HEK293 (cell line): ENCODE results near the gene SKAP1.

Experiments
- CTCF ChIA-PET: fragments of 350-600 bp; formaldehyde crosslinking; extraction: SDS; loops from one replicate; lab custom pipeline; 2021; ENCODE audit warnings: antibody characterized with exemption; lab: Yijun Ruan, JAX
- POLR2A ChIA-PET: fragments of 300-600 bp; formaldehyde crosslinking; extraction: SDS; loops from one replicate; lab custom pipeline; 2020; ENCODE audit warnings: antibody characterized with exemption, inconsistent platforms; lab: Yijun Ruan, JAX
- H3K27ac ChIP-seq: fragments of 200-500 bp; sonication (Bioruptor generic); 2 replicates; pipeline ENCODE4 v1.5.1; 2014; ENCODE audit warnings: low read depth, low read length, control low read depth, inconsistent platforms; ENCODE audit errors: extremely low read depth
- H3K36me3 ChIP-seq, 2 experiments: fragments of 200-500 bp in 1 of 2; sonication (Bioruptor generic) in 1 of 2; 1 replicate in 1 of 2; 2 replicates in 1 of 2; pipeline ENCODE4 v1.5.1; 2014 to 2017; ENCODE audit warnings: inconsistent platforms in 2 of 2, low read length in 2 of 2; ENCODE audit not compliant: control insufficient read depth in 2 of 2, insufficient read depth in 1 of 2
- H3K4me1 ChIP-seq: fragments of 200-500 bp; sonication (Bioruptor generic); 2 replicates; pipeline ENCODE4 v1.5.1; 2014; ENCODE audit warnings: mild to moderate bottlenecking, low read length, inconsistent platforms; ENCODE audit not compliant: control insufficient read depth, insufficient read depth
- H3K4me3 ChIP-seq: 2 replicates; pipeline ENCODE4 v1.5.1; 2011; ENCODE audit warnings: low read depth, mild to moderate bottlenecking, control low read depth, low read length, moderate library complexity
- H3K9me3 ChIP-seq: fragments of 200-500 bp; sonication (Bioruptor generic); 2 replicates; pipeline ENCODE4 v1.5.1; 2014; ENCODE audit warnings: low read depth, low read length, inconsistent platforms; ENCODE audit not compliant: control insufficient read depth, insufficient read depth
- GLI4 ChIP-seq: fragments of 450-650 bp; formaldehyde crosslinking; IDR thresholded peaks from 2 replicates; pipeline ENCODE4 v1.5.1; 2016; ENCODE audit warnings: missing biosample characterization, missing genetic modification characterization
- TRIM28 ChIP-seq: IDR thresholded peaks from 2 replicates; pipeline ENCODE4 v1.6.1; 2011; ENCODE audit warnings: low read length, control low read depth, borderline replicate concordance
- ZBTB17 ChIP-seq: fragments of 450-650 bp; formaldehyde crosslinking; IDR thresholded peaks from 2 replicates; pipeline ENCODE4 v1.5.1; 2016; ENCODE audit warnings: missing biosample characterization, missing genetic modification characterization
- ZFHX2 ChIP-seq: fragments of 450-650 bp; formaldehyde crosslinking; conservative IDR thresholded peaks from 2 replicates; pipeline ENCODE4 v1.5.1; 2016; ENCODE audit warnings: missing biosample characterization, missing genetic modification characterization
- ZNF112 ChIP-seq: fragments of 450-650 bp; formaldehyde crosslinking; IDR thresholded peaks from 2 replicates; pipeline ENCODE4 v1.5.0; 2017; ENCODE audit warnings: missing biosample characterization, missing genetic modification characterization
- ZNF140 ChIP-seq: fragments of 450-650 bp; formaldehyde crosslinking; IDR thresholded peaks from 2 replicates; pipeline ENCODE4 v1.5.1; 2016; ENCODE audit warnings: missing biosample characterization, missing genetic modification characterization
- ZNF311 ChIP-seq: fragments of 450-650 bp; formaldehyde crosslinking; IDR thresholded peaks from 2 replicates; pipeline ENCODE4 v1.5.1; 2017; ENCODE audit warnings: missing biosample characterization, missing genetic modification characterization, borderline replicate concordance
- ZNF324 ChIP-seq: fragments of 450-650 bp; formaldehyde crosslinking; IDR thresholded peaks from 2 replicates; pipeline ENCODE4 v1.5.1; 2016; ENCODE audit warnings: missing biosample characterization, missing genetic modification characterization
- ZNF362 ChIP-seq: fragments of 450-650 bp; formaldehyde crosslinking; IDR thresholded peaks from 2 replicates; pipeline ENCODE4 v1.5.1; 2016; ENCODE audit warnings: missing biosample characterization, missing genetic modification characterization
- ZNF449 ChIP-seq: fragments of 450-650 bp; formaldehyde crosslinking; IDR thresholded peaks from 2 replicates; pipeline ENCODE4 v1.5.1; 2017; ENCODE audit warnings: missing biosample characterization, mild to moderate bottlenecking, missing genetic modification characterization, moderate library complexity
- ZNF521 ChIP-seq: fragments of 450-650 bp; formaldehyde crosslinking; IDR thresholded peaks from 2 replicates; pipeline ENCODE4 v1.5.1; 2017; ENCODE audit warnings: missing biosample characterization, mild to moderate bottlenecking, missing genetic modification characterization
- ZNF561 ChIP-seq: fragments of 450-650 bp; IDR thresholded peaks from 2 replicates; pipeline ENCODE4 v1.5.1; 2018; ENCODE audit warnings: missing biosample characterization, missing genetic modification characterization, borderline replicate concordance
- ZNF623 ChIP-seq: fragments of 450-650 bp; formaldehyde crosslinking; IDR thresholded peaks from 2 replicates; pipeline ENCODE4 v1.5.1; 2016; ENCODE audit warnings: missing biosample characterization, missing genetic modification characterization
- ZNF677 ChIP-seq: fragments of 450-650 bp; IDR thresholded peaks from 2 replicates; pipeline ENCODE4 v1.5.0; 2018; ENCODE audit warnings: missing biosample characterization, mild to moderate bottlenecking, missing genetic modification characterization, moderate library complexity
- ZNF791 ChIP-seq: fragments of 450-650 bp; formaldehyde crosslinking; IDR thresholded peaks from 2 replicates; pipeline ENCODE4 v1.5.1; 2016; ENCODE audit warnings: missing biosample characterization, missing genetic modification characterization
- TF ChIP-seq, protein P1 (sequence below): fragments of 450-650 bp; formaldehyde crosslinking; IDR thresholded peaks from 2 replicates; pipeline ENCODE4 v1.5.1; 2016; ENCODE audit warnings: missing biosample characterization, missing genetic modification characterization
- TF ChIP-seq, protein P2 (sequence below): fragments of 450-650 bp; formaldehyde crosslinking; IDR thresholded peaks from 2 replicates; pipeline ENCODE4 v1.5.1; 2016; ENCODE audit warnings: missing biosample characterization, missing genetic modification characterization
- TF ChIP-seq, protein P3 (sequence below): fragments of 450-650 bp; formaldehyde crosslinking; IDR thresholded peaks from 2 replicates; pipeline ENCODE4 v1.5.1; 2016; ENCODE audit warnings: missing biosample characterization, missing genetic modification characterization, borderline replicate concordance
- TF ChIP-seq, protein P4 (sequence below): fragments of 450-650 bp; formaldehyde crosslinking; IDR thresholded peaks from 2 replicates; pipeline ENCODE4 v1.5.1; 2016; ENCODE audit warnings: missing biosample characterization, missing genetic modification characterization
- TF ChIP-seq, protein P5 (sequence below): fragments of 450-650 bp; formaldehyde crosslinking; IDR thresholded peaks from 2 replicates; pipeline ENCODE4 v1.5.1; 2016; ENCODE audit warnings: missing biosample characterization, missing genetic modification characterization

SKAP1 gene

GRCh38 chr17:48465884-48466283 is 35.9 kb upstream of the SKAP1 start:
- Histone ChIP-seq H3K4me1 (peaks cover 1% of the 10 kb centered on the region; the same call in 1 of the 2 replicates), H3K4me3 (no peak overlapping the region), H3K36me3 (no peaks in the 10 kb centered on the region), H3K9me3 (no peaks in the 10 kb centered on the region), H3K27ac (no peak overlapping the region)
- TF ChIP-seq, protein P1, sequence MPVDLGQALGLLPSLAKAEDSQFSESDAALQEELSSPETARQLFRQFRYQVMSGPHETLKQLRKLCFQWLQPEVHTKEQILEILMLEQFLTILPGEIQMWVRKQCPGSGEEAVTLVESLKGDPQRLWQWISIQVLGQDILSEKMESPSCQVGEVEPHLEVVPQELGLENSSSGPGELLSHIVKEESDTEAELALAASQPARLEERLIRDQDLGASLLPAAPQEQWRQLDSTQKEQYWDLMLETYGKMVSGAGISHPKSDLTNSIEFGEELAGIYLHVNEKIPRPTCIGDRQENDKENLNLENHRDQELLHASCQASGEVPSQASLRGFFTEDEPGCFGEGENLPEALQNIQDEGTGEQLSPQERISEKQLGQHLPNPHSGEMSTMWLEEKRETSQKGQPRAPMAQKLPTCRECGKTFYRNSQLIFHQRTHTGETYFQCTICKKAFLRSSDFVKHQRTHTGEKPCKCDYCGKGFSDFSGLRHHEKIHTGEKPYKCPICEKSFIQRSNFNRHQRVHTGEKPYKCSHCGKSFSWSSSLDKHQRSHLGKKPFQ (tag by site-specific recombination): no peak
- TF ChIP-seq ZBTB17: peak; percentile 61
- no peak for TF ChIP-seq ZNF112 (tag by site-specific recombination)
- TF ChIP-seq, protein P2, sequence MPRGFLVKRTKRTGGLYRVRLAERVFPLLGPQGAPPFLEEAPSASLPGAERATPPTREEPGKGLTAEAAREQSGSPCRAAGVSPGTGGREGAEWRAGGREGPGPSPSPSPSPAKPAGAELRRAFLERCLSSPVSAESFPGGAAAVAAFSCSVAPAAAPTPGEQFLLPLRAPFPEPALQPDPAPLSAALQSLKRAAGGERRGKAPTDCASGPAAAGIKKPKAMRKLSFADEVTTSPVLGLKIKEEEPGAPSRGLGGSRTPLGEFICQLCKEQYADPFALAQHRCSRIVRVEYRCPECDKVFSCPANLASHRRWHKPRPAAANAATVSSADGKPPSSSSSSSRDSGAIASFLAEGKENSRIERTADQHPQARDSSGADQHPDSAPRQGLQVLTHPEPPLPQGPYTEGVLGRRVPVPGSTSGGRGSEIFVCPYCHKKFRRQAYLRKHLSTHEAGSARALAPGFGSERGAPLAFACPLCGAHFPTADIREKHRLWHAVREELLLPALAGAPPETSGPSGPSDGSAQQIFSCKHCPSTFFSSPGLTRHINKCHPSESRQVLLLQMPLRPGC (tag by site-specific recombination): no peak
- CTCF ChIA-PET: interaction anchor here (0.5 to 1.2 kb wide), 4 partner anchors 8 to 250 kb away, joined by 3 to 6 read pairs (median 3); no protein-coding TSS in a partner anchor
- POLR2A ChIA-PET: no interaction called here

GRCh38 chr17:48463526-48463925 is 33.5 kb upstream of the SKAP1 start:
- TF ChIP-seq, protein P3, sequence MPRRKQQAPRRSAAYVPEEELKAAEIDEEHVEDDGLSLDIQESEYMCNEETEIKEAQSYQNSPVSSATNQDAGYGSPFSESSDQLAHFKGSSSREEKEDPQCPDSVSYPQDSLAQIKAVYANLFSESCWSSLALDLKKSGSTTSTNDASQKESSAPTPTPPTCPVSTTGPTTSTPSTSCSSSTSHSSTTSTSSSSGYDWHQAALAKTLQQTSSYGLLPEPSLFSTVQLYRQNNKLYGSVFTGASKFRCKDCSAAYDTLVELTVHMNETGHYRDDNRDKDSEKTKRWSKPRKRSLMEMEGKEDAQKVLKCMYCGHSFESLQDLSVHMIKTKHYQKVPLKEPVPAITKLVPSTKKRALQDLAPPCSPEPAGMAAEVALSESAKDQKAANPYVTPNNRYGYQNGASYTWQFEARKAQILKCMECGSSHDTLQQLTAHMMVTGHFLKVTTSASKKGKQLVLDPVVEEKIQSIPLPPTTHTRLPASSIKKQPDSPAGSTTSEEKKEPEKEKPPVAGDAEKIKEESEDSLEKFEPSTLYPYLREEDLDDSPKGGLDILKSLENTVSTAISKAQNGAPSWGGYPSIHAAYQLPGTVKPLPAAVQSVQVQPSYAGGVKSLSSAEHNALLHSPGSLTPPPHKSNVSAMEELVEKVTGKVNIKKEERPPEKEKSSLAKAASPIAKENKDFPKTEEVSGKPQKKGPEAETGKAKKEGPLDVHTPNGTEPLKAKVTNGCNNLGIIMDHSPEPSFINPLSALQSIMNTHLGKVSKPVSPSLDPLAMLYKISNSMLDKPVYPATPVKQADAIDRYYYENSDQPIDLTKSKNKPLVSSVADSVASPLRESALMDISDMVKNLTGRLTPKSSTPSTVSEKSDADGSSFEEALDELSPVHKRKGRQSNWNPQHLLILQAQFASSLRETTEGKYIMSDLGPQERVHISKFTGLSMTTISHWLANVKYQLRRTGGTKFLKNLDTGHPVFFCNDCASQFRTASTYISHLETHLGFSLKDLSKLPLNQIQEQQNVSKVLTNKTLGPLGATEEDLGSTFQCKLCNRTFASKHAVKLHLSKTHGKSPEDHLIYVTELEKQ (tag by site-specific recombination): no peak
- TF ChIP-seq, protein P2 (tag by site-specific recombination): no peak
- TF ChIP-seq ZNF140 (no peak), ZNF449 (tag by site-specific recombination) (no peak), ZNF561 (tag by site-specific recombination) (no peak), ZNF362 (tag by site-specific recombination) (no peak), TRIM28 (no peak), ZFHX2 (tag by site-specific recombination) (no peak), GLI4 (no peak), ZNF521 (tag by site-specific recombination) (no peak), ZNF791 (tag by site-specific recombination) (no peak), ZNF324 (tag by site-specific recombination) (no peak), ZNF677 (tag by site-specific recombination) (no peak), ZNF311 (tag by site-specific recombination) (no peak), ZNF623 (no peak)
- TF ChIP-seq, protein P4, sequence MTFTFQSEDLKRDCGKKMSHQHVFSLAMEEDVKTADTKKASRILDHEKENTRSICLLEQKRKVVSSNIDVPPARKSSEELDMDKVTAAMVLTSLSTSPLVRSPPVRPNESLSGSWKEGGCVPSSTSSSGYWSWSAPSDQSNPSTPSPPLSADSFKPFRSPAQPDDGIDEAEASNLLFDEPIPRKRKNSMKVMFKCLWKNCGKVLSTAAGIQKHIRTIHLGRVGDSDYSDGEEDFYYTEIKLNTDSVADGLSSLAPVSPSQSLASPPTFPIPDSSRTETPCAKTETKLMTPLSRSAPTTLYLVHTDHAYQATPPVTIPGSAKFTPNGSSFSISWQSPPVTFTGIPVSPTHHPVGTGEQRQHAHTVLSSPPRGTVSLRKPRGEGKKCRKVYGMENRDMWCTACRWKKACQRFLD (tag by site-specific recombination): no peak
- TF ChIP-seq, protein P5, sequence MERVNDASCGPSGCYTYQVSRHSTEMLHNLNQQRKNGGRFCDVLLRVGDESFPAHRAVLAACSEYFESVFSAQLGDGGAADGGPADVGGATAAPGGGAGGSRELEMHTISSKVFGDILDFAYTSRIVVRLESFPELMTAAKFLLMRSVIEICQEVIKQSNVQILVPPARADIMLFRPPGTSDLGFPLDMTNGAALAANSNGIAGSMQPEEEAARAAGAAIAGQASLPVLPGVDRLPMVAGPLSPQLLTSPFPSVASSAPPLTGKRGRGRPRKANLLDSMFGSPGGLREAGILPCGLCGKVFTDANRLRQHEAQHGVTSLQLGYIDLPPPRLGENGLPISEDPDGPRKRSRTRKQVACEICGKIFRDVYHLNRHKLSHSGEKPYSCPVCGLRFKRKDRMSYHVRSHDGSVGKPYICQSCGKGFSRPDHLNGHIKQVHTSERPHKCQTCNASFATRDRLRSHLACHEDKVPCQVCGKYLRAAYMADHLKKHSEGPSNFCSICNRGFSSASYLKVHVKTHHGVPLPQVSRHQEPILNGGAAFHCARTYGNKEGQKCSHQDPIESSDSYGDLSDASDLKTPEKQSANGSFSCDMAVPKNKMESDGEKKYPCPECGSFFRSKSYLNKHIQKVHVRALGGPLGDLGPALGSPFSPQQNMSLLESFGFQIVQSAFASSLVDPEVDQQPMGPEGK (tag by site-specific recombination): no peak
- Histone ChIP-seq H3K4me1 (no peaks in the 10 kb centered on the region; the same call in 1 of the 2 replicates), H3K9me3 (no peaks in the 10 kb centered on the region), H3K4me3 (no peak overlapping the region), H3K27ac (no peak overlapping the region), H3K36me3 (no peaks in the 10 kb centered on the region)
- ChIA-PET POLR2A (no interaction called here), CTCF (interaction anchor here (0.6 to 1.0 kb wide), 4 partner anchors 115 to 517 kb away, joined by 3 to 4 read pairs (median 4); no protein-coding TSS in a partner anchor)
